GM21390 (cell line): ENCODE data around the gene THSD8.
A peak's percentile ranks its signal among the peaks of the same experiment; 100 is the strongest.

Experiments used
- ATAC-seq: cut with Tn5 transposase; IDR thresholded peaks from one replicate; pipeline ENCODE4 v1.9.1; 2021; ENCODE audit not compliant: unreplicated experiment

The THSD8 gene

GRCh38 chr19:12779162-12779993 lies 22.5 kb upstream of the THSD8 start:
- ATAC-seq: no peak

- no peak for ATAC-seq
These were observed 19.8 kb upstream of the THSD8 start for GRCh38 chr19:12782174-12782423.

- no peak for ATAC-seq
These were observed 19.2 kb upstream of the THSD8 start for GRCh38 chr19:12782424-12783290.

GRCh38 chr19:12783291-12783848 lies 18.5 kb upstream of the THSD8 start:
- ATAC-seq: no peak

GRCh38 chr19:12783849-12784393 lies 17.9 kb upstream of the THSD8 start:
- no peak for ATAC-seq

- no peak for ATAC-seq
These were observed 17.4 kb upstream of the THSD8 start for GRCh38 chr19:12784394-12784870.

GRCh38 chr19:12784871-12785430 lies 16.9 kb upstream of the THSD8 start:
- ATAC-seq: no peak

GRCh38 chr19:12785431-12786031 lies 16.3 kb upstream of the THSD8 start:
- no peak for ATAC-seq

GRCh38 chr19:12786141-12786870 lies 15.6 kb upstream of the THSD8 start:
- no peak for ATAC-seq

GRCh38 chr19:12786952-12787351 lies 14.9 kb upstream of the THSD8 start:
- ATAC-seq: no peak

- no peak for ATAC-seq
These were observed 14.4 kb upstream of the THSD8 start for GRCh38 chr19:12787458-12787857.

- ATAC-seq: no peak
These were observed 13.7 kb upstream of the THSD8 start for GRCh38 chr19:12788042-12788681.

- no peak for ATAC-seq
These were observed 13.2 kb upstream of the THSD8 start for GRCh38 chr19:12788682-12789097.

- no peak for ATAC-seq
These were observed 12.6 kb upstream of the THSD8 start for GRCh38 chr19:12789098-12789903.

- peak; percentile 32 for ATAC-seq
These were observed 11.8 kb upstream of the THSD8 start for GRCh38 chr19:12789904-12790619.

- no peak for ATAC-seq
These were observed 11.1 kb upstream of the THSD8 start for GRCh38 chr19:12790628-12791344.

GRCh38 chr19:12791345-12792050 lies 10.4 kb upstream of the THSD8 start, which contains the start of gene JUNB:
JUNB (plus strand) TSS chr19:12791486; CDS start chr19:12791772, 286 bp downstream.
- ATAC-seq: peak; percentile 34
